AG09309 (cell line): ENCODE results near the gene HRG.

Experiments used
- DNase-seq: peaks from one replicate; pipeline ENCODE4 v3.0.0-alpha.2; 2010; ENCODE audit warnings: low read depth
- H3K4me3 ChIP-seq: 2 replicates; pipeline ENCODE4 v1.5.1; 2011; ENCODE audit warnings: mild to moderate bottlenecking, low read depth, low read length, moderate library complexity; ENCODE audit not compliant: control insufficient read depth
- CTCF ChIP-seq: IDR thresholded peaks from 2 replicates; pipeline ENCODE4 v1.5.1; 2011; ENCODE audit warnings: mild to moderate bottlenecking, low read depth, low read length, inconsistent platforms; ENCODE audit not compliant: insufficient read depth, control insufficient read depth; ENCODE audit errors: missing control alignments

HRG gene

DNA sequence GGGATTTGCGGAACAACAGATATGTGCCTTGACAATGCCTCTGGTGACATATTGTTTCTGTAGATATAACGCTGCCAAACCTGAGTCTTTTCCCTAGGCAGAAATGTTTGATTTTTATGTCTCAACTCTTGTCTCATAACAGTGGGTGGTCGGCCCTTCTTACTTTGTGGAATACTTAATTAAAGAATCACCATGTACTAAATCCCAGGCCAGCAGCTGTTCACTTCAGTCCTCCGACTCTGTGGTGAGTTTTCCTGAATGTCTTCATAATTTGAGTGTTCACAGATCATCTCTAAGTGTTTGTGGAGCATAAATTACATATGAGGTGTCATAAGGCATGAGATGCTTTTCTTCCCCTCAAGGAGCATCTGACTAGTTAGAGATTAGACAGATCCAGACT is 19.7 kb upstream of the HRG start:
- TF ChIP-seq CTCF = no peak
- no peak for DNase-seq
- no peak overlapping the region for H3K4me3 ChIP-seq

DNA sequence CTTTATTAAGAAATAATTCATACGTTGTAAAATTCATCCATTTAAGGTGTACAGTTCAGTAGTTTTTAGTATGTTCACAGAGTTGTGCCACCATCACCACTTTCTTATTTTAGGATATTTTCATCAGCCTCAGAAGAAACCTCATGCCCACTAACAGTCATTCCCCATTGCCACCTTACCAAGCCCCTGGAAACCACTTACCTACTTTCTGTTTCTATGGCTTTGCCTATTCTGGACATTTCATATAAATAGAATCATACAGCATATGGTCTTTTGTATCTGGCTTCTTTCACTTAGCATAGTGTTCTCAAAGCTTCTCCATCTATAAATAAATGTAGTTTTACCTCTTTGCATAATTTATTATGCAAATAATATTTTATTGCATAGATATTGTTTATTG is 19.0 kb upstream of the HRG start:
- DNase-seq = no peak
- H3K4me3 ChIP-seq = no peak overlapping the region
- TF ChIP-seq CTCF = no peak

DNA sequence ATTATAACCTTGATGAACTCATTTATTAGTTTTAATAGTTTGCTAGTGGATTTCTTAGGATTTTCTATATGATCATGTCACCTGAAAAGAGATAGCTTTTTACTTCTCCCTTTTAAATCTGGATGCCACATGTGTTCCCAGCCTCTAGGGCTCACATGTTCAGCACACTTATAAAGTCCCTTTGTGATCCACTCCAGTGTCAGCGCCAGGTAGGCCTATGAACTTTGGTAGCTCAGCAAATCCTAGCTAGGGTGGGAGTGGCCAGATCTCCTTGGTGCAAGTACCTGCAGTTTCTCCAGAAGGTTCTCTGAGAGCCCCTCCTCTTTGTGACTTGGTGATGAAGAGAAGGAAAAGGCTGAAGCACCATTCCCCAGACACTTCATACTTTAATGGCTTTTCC is 17.0 kb upstream of the HRG start:
- no peak for TF ChIP-seq CTCF
- DNase-seq = no peak
- H3K4me3 ChIP-seq = no peak overlapping the region

- no peak for TF ChIP-seq CTCF
- no peak overlapping the region for H3K4me3 ChIP-seq
- no peak for DNase-seq
These were observed 14.1 kb upstream of the HRG start for GRCh38 chr3:186651678-186652215.

- no peak for TF ChIP-seq CTCF
- H3K4me3 ChIP-seq = no peak overlapping the region
- DNase-seq = no peak
These were observed 12.6 kb upstream of the HRG start for GRCh38 chr3:186653080-186653707.

DNA sequence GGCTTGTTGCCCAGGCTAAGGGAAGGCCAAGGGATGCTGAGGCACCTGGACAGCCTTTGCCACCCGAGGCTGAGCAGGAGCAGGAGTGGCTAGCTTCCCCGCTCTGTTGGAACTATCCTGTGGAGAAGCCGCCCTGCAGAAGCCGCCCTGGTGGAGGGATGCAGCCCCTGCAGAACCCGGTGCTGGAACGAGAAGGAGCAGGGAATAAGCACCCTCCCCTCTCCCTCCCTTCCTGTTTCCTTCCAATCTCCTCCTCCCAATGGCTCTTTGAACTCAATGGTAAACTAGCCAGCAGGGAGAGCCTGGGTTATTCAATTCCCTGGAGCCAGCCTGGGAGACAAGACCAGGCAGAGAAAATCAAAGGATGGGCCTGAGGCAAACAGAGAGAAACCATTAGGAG is 11.8 kb upstream of the HRG start:
- no peak for TF ChIP-seq CTCF
- DNase-seq = no peak
- H3K4me3 ChIP-seq = no peak overlapping the region

- H3K4me3 ChIP-seq = no peak overlapping the region
- no peak for TF ChIP-seq CTCF
- no peak for DNase-seq
These were observed 2.3 kb upstream of the HRG start for GRCh38 chr3:186663361-186664118.
